ENCODE results near the gene PTPA.

The PTPA gene

DNA sequence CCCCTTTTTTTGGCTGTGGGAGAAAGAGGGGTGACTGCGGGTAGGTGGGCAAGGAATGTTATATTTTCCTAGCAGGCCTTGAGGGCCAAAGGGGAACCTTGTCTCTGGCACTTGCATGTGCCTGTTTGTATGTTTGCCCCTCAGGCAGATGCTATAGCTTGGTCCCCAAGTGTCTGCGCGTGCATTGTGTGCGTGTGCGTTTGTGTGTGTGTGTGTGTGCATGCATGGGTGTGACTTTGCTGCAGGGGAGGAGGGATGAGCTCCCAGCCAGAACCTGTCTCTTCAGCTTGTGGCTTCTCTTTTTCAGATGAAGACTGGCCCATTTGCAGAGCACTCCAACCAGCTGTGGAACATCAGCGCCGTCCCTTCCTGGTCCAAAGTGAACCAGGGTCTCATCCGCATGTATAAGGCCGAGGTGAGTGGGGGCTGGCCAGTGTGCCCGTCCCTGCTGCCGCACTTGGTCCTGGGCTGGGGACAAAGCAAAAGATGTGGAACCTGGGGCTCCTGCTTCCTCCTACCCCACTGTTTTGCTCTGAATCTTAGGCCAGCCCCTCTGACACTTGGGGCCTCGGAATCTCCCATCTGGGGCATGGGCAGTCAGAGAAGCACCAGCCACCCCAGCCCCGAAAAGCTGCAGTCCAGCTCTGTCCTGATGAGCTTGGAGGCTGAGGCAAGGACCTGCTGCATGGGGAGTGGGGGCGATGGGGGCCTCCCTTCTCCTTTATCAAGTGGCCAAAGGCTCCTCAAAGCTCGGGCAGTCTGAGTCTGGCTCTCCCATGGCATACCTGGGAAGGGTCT, 31.1 kb downstream of the PTPA start:
- Histone ChIP-seq H3K36me3 (ENCODE audit: insufficient read depth, low read length) (peaks cover 50% of the 10 kb centered on the region), H3K27me3 (ENCODE audit: insufficient read depth, low read length, poor library complexity) (no peaks in the 10 kb centered on the region), H4K20me1 (ENCODE audit: insufficient read depth, low read length) (no peaks in the 10 kb centered on the region), H3K27ac (ENCODE audit: low read length) (peak overlapping the region; percentile 31), H3K9me3 (ENCODE audit: insufficient read depth, low read length, severe bottlenecking) (no peaks in the 10 kb centered on the region), H3K79me2 (ENCODE audit: insufficient read depth, low read length) (peaks cover 9% of the 10 kb centered on the region), H2AFZ (ENCODE audit: low read depth, low read length) (no peak overlapping the region), H3K4me3 (ENCODE audit: low read depth in 1 of 2, low read length in 2 of 2) (no peak overlapping the region), H3K4me1 (ENCODE audit: insufficient read depth, low read length) (peaks cover 42% of the 10 kb centered on the region), H3K4me2 (ENCODE audit: insufficient read depth, low read length) (no peak overlapping the region), H3K9ac (ENCODE audit: low read depth, low read length) (no peak overlapping the region)
- ATAC-seq (ENCODE audit: insufficient read depth, low read depth) (no peak), DNase-seq (no peak)
- no peak for TF ChIP-seq EZH2 (IDR thresholded peaks at IDR 0.05; ENCODE audit: borderline replicate concordance, low read depth, low read length, severe bottlenecking)
- TF ChIP-seq CTCF (IDR thresholded peaks at IDR 0.05; ENCODE audit: borderline replicate concordance, extremely low read depth, low read length, poor library complexity, severe bottlenecking), result no peak

- Histone ChIP-seq H3K4me1 (ENCODE audit: insufficient read depth, low read length) (peaks cover 42% of the 10 kb centered on the region), H3K27ac (ENCODE audit: low read length) (0 out of 2 replicates have a peak overlapping the region, but pooled peaks have one; percentile 31), H3K9me3 (ENCODE audit: insufficient read depth, low read length, severe bottlenecking) (no peaks in the 10 kb centered on the region), H3K4me2 (ENCODE audit: insufficient read depth, low read length) (no peak overlapping the region), H3K4me3 (ENCODE audit: low read depth in 1 of 2, low read length in 2 of 2) (no peak overlapping the region), H3K79me2 (ENCODE audit: insufficient read depth, low read length) (peaks cover 9% of the 10 kb centered on the region), H3K9ac (ENCODE audit: low read depth, low read length) (no peak overlapping the region), H2AFZ (ENCODE audit: low read depth, low read length) (no peak overlapping the region), H3K36me3 (ENCODE audit: insufficient read depth, low read length) (peaks cover 54% of the 10 kb centered on the region), H4K20me1 (ENCODE audit: insufficient read depth, low read length) (no peaks in the 10 kb centered on the region), H3K27me3 (ENCODE audit: insufficient read depth, low read length, poor library complexity) (no peaks in the 10 kb centered on the region)
- TF ChIP-seq CTCF (IDR thresholded peaks at IDR 0.05; ENCODE audit: borderline replicate concordance, extremely low read depth, low read length, poor library complexity, severe bottlenecking) (peak; percentile 93), EZH2 (IDR thresholded peaks at IDR 0.05; ENCODE audit: borderline replicate concordance, low read depth, low read length, severe bottlenecking) (no peak)
- DNase-seq (peak; percentile 76), ATAC-seq (ENCODE audit: insufficient read depth, low read depth) (peak; percentile 42)
Measured at GRCh38 chr9:129143031-129143927, 32.1 kb downstream of the PTPA start.

GRCh38 chr9:129145316-129145715, 34.1 kb downstream of the PTPA start:
- Histone ChIP-seq H3K9me3 (ENCODE audit: insufficient read depth, low read length, severe bottlenecking) (no peaks in the 10 kb centered on the region), H3K27me3 (ENCODE audit: insufficient read depth, low read length, poor library complexity) (no peaks in the 10 kb centered on the region), H3K36me3 (ENCODE audit: insufficient read depth, low read length) (peaks cover 62% of the 10 kb centered on the region), H3K27ac (ENCODE audit: low read length) (no peak overlapping the region), H3K4me2 (ENCODE audit: insufficient read depth, low read length) (no peak overlapping the region), H3K79me2 (ENCODE audit: insufficient read depth, low read length) (peaks cover 9% of the 10 kb centered on the region), H3K4me3 (ENCODE audit: low read depth in 1 of 2, low read length in 2 of 2) (no peak overlapping the region), H4K20me1 (ENCODE audit: insufficient read depth, low read length) (no peaks in the 10 kb centered on the region; the same call in 1 of the 2 replicates), H2AFZ (ENCODE audit: low read depth, low read length) (no peak overlapping the region), H3K4me1 (ENCODE audit: insufficient read depth, low read length) (peaks cover 25% of the 10 kb centered on the region), H3K9ac (ENCODE audit: low read depth, low read length) (no peak overlapping the region)
- DNase-seq (no peak), ATAC-seq (ENCODE audit: insufficient read depth, low read depth) (no peak)
- TF ChIP-seq EZH2 (IDR thresholded peaks at IDR 0.05; ENCODE audit: borderline replicate concordance, low read depth, low read length, severe bottlenecking), result no peak
- TF ChIP-seq CTCF (IDR thresholded peaks at IDR 0.05; ENCODE audit: borderline replicate concordance, extremely low read depth, low read length, poor library complexity, severe bottlenecking), result no peak

All from DND-41 (cell line).